PC-3 (cell line): ENCODE measurements around the gene PSMB5. TPM values are rescaled to one million over a fixed set of nuclear protein-coding genes. Genes with fewer than 3 reads are reported as not detected.

Experiments used
- ATAC-seq: fragments of 200-7000 bp; cut with Tn5 transposase; 2 replicates; pipeline ENCODE4 v1.9.1; 2020; ENCODE audit warnings: mild to moderate bottlenecking, moderate library complexity
- BruUV-seq: library from RNA; stranded (reverse); fragments of 400-500 nt; replicated peaks from 2 replicates; lab custom pipeline; 2021; lab: Mats Ljungman, UMichigan
- CTCF ChIA-PET: fragments of 300-600 bp; sonication (Branson Sonifier 250); formaldehyde crosslinking; loops from one replicate; lab custom pipeline; 2022; ENCODE audit warnings: antibody characterized with exemption; lab: Charles Lee
- POLR2A ChIA-PET: fragments of 300-600 bp; sonication (Branson Sonifier 250); formaldehyde crosslinking; loops from one replicate; lab custom pipeline; 2022; ENCODE audit warnings: antibody characterized with exemption; ENCODE audit not compliant: unreplicated experiment; lab: Charles Lee
- DNase-seq: peaks from one replicate; pipeline ENCODE4 v3.0.0-alpha.2; 2015
- H2AFZ ChIP-seq: fragments of 300-600 bp; sonication (generic); 2 replicates; pipeline ENCODE4 v1.6.0; 2016; ENCODE audit warnings: antibody characterized with exemption, low read length
- H3F3A ChIP-seq: fragments of 300-600 bp; sonication (generic); one replicate; pipeline ENCODE4 v1.6.0; 2017; ENCODE audit warnings: antibody characterized with exemption, low read length, control low read depth, mild to moderate bottlenecking; ENCODE audit not compliant: unreplicated experiment
- H3K27ac ChIP-seq: fragments of 300-600 bp; sonication (generic); 2 replicates; pipeline ENCODE4 v1.5.1; 2016; ENCODE audit warnings: mild to moderate bottlenecking, low read length
- H3K27me3 ChIP-seq: fragments of 300-600 bp; sonication (generic); 2 replicates; pipeline ENCODE4 v1.6.1; 2016; ENCODE audit warnings: low read length, mixed read lengths
- H3K36me3 ChIP-seq: fragments of 300-600 bp; sonication (generic); 2 replicates; pipeline ENCODE4 v1.6.1; 2016; ENCODE audit warnings: low read depth, mixed run types, low read length, mixed read lengths
- H3K4me1 ChIP-seq: fragments of 300-600 bp; sonication (generic); 2 replicates; pipeline ENCODE4 v1.5.1; 2016; ENCODE audit warnings: low read length; ENCODE audit not compliant: insufficient read depth
- H3K4me2 ChIP-seq: fragments of 300-600 bp; sonication (generic); 2 replicates; pipeline ENCODE4 v1.6.0; 2016; ENCODE audit warnings: low read length
- H3K4me3 ChIP-seq: fragments of 300-600 bp; sonication (generic); 2 replicates; pipeline ENCODE4 v1.5.1; 2016; ENCODE audit warnings: mild to moderate bottlenecking, low read length, mixed read lengths
- H3K79me2 ChIP-seq: fragments of 300-600 bp; sonication (generic); 2 replicates; pipeline ENCODE4 v1.6.1; 2017; ENCODE audit warnings: low read length, mixed read lengths
- H3K9ac ChIP-seq: fragments of 300-600 bp; sonication (generic); 2 replicates; pipeline ENCODE4 v1.6.0; 2016; ENCODE audit warnings: mild to moderate bottlenecking, low read length
- H3K9me2 ChIP-seq: fragments of 300-600 bp; sonication (generic); replicated peaks from 2 replicates; pipeline ENCODE4 v1.6.1; 2016; ENCODE audit warnings: mixed run types, low read length, mixed read lengths
- H3K9me3 ChIP-seq: fragments of 300-600 bp; sonication (generic); 2 replicates; pipeline ENCODE4 v1.6.1; 2016; ENCODE audit warnings: low read length, mixed read lengths
- H4K20me1 ChIP-seq: fragments of 300-600 bp; sonication (generic); 2 replicates; pipeline ENCODE4 v1.6.1; 2016; ENCODE audit warnings: low read length, mixed read lengths
- EZH2 ChIP-seq: fragments of 300-600 bp; sonication (generic); IDR thresholded peaks from one replicate; pipeline ENCODE4 v1.6.1; 2017; ENCODE audit warnings: antibody characterized with exemption, mild to moderate bottlenecking, low read length; ENCODE audit not compliant: unreplicated experiment
- EZH2phosphoT487 ChIP-seq: fragments of 300-600 bp; sonication (generic); IDR thresholded peaks from 2 replicates; pipeline ENCODE4 v1.6.1; 2018; ENCODE audit warnings: mild to moderate bottlenecking, antibody characterized with exemption, low read length, borderline replicate concordance
- intact Hi-C: fragments of 100-400 bp; cut with micrococcal nuclease; formaldehyde crosslinking; loops from 2 replicates; pipeline ENCODE4 v1.9.0; 2023
- total RNA-seq: library from RNA; depleted of rRNA; stranded (reverse); fragments of >200 nt; gene quantifications from 2 replicates; pipeline ENCODE4 v1.2.3, GENCODE V29; 2014; rRNA removed
- TF ChIP-seq, protein P1 (sequence below): fragments of 300-600 bp; sonication (generic); conservative IDR thresholded peaks from 2 replicates; pipeline ENCODE4 v1.5.1; 2017; ENCODE audit warnings: antibody characterized with exemption, low read depth, mild to moderate bottlenecking, low read length

The PSMB5 gene
- total RNA-seq, 1 experiment from 2014 or later, result 424 TPM

DNA sequence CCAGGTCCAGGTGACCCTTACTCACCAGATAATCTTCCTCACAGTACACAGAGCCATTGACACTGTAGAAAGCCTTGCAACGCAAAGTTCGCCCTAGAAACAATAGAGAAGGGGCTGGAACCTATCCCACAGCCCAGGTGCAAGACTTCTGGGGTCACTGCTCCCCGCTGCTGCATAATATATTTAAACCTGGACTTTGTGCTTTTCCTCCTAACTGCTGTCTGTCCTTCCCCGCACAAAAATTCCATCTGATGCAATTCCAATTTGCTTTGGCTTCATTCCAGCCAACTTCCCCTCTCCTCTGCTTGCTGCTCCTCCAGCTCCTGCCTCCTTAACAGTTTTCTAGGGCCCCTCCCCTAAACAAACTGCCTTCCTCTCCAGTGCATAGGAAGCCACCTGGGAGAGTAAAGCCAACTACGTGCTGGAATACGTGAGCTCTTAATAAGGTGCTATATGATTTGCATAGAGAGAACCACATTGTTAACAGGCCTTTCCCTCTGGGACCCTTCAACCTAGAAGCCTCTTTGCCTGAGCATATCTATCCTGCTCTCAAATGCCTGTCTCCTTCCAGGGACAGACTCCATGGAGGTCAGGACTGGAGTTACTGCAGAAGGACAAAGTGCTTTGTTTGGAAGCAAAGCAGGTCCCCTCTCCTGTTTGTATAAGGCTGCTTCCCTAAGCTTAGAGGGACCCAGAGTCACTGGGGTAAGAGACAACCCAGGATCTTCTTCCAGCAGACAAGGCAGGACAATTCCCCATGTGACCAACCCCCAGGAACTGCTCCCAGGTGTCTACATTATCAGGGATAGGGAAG lies 57.9 kb downstream of the PSMB5 start:
- H3K4me2 ChIP-seq, result peak overlapping the region; percentile 85
- H3K9me3 ChIP-seq, result no peaks in the 10 kb centered on the region
- peak overlapping the region; percentile 13; the same call in 1 of the 2 replicates for H3K9ac ChIP-seq
- BruUV-seq, result TSS peak; percentile 2
- H3K9me2 ChIP-seq, result no peaks in the 10 kb centered on the region
- H4K20me1 ChIP-seq, result 0 out of 2 replicates have a peak, but pooled peaks cover 6% of the 10 kb centered on the region
- H3K4me1 ChIP-seq, result peaks cover 46% of the 10 kb centered on the region
- TF ChIP-seq EZH2phosphoT487 (no peak), EZH2 (no peak)
- TF ChIP-seq, protein P1, sequence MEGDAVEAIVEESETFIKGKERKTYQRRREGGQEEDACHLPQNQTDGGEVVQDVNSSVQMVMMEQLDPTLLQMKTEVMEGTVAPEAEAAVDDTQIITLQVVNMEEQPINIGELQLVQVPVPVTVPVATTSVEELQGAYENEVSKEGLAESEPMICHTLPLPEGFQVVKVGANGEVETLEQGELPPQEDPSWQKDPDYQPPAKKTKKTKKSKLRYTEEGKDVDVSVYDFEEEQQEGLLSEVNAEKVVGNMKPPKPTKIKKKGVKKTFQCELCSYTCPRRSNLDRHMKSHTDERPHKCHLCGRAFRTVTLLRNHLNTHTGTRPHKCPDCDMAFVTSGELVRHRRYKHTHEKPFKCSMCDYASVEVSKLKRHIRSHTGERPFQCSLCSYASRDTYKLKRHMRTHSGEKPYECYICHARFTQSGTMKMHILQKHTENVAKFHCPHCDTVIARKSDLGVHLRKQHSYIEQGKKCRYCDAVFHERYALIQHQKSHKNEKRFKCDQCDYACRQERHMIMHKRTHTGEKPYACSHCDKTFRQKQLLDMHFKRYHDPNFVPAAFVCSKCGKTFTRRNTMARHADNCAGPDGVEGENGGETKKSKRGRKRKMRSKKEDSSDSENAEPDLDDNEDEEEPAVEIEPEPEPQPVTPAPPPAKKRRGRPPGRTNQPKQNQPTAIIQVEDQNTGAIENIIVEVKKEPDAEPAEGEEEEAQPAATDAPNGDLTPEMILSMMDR, result no peak
- intact Hi-C loops, result loop anchor here (10.0 kb wide), 1 partner anchor 328 kb away; the partner anchor contains the start of genes BCL2L2 and PPP1R3E
- peak overlapping the region; percentile 78 for H3K27ac ChIP-seq
- DNase-seq (peak; percentile 82), ATAC-seq (peak; percentile 6; the same call in 1 of the 2 replicates)
- H3K4me3 ChIP-seq, result peak overlapping the region; percentile 43
- H2AFZ ChIP-seq, result no peak overlapping the region
- ChIA-PET CTCF (interaction anchor here (2.4 kb wide), 1 partner anchor 9 kb away, joined by 11 read pairs; no protein-coding TSS in a partner anchor), POLR2A (interaction anchor here (0.8 kb wide), 1 partner anchor 106 kb away, joined by 3 read pairs; the partner anchor contains the start of gene LRP10)
- H3K79me2 ChIP-seq, result peaks cover 63% of the 10 kb centered on the region
- peaks cover 33% of the 10 kb centered on the region; the same call in 1 of the 2 replicates for H3K36me3 ChIP-seq
- H3K27me3 ChIP-seq, result no peaks in the 10 kb centered on the region
- H3F3A ChIP-seq, result peaks cover 7% of the 10 kb centered on the region

Other genes with a start within 250 kb of the PSMB5 start
- not detected in 2 replicates for gene SLC7A7, start 219.5 kb downstream of the PSMB5 start, total RNA-seq
- 114 and 180 TPM in 2 replicates for gene MRPL52, start 205.0 kb downstream of the PSMB5 start, total RNA-seq
- gene MMP14, start 198.3 kb downstream of the PSMB5 start, total RNA-seq, result 80.4 and 85.0 TPM in 2 replicates
- gene LRP10, start 163.2 kb downstream of the PSMB5 start, total RNA-seq, result 46.5 and 59.3 TPM in 2 replicates
- 0.18 TPM in 1 of 2 replicates, not detected in the other for gene REM2, start 151.7 kb downstream of the PSMB5 start, total RNA-seq
- 78.9 and 94.9 TPM in 2 replicates for gene RBM23, start 115.8 kb downstream of the PSMB5 start, total RNA-seq
- 101 and 113 TPM in 2 replicates for gene PRMT5, start 105.5 kb downstream of the PSMB5 start, total RNA-seq
- 54.5 and 56.2 TPM in 2 replicates for gene HAUS4, start 77.8 kb downstream of the PSMB5 start, total RNA-seq
- 81.1 and 116 TPM in 2 replicates for gene AJUBA, start 52.3 kb downstream of the PSMB5 start, total RNA-seq
- 5.8 and 6.2 TPM in 2 replicates for gene C14orf93, start 24.8 kb downstream of the PSMB5 start, total RNA-seq
- gene PSMB11, start 7.3 kb upstream of the PSMB5 start, total RNA-seq, result not detected in 2 replicates
- 14.8 and 16.4 TPM in 2 replicates for gene CDH24, start 22.6 kb upstream of the PSMB5 start, total RNA-seq
- gene ACIN1, start 60.2 kb upstream of the PSMB5 start, total RNA-seq, result 112 and 116 TPM in 2 replicates
- gene C14orf119, start 60.6 kb upstream of the PSMB5 start, total RNA-seq, result 26.7 and 49.6 TPM in 2 replicates
- gene CIROP, start 70.1 kb upstream of the PSMB5 start, total RNA-seq, result not detected in 2 replicates
- not detected in 2 replicates for gene CEBPE, start 84.4 kb upstream of the PSMB5 start, total RNA-seq
- gene SLC7A8, start 148.8 kb upstream of the PSMB5 start, total RNA-seq, result 0.63 and 3.8 TPM in 2 replicates
- not detected in 2 replicates for gene RNF212B, start 203.0 kb upstream of the PSMB5 start, total RNA-seq